Suppressor macrophage treated with lipopolysaccharide for 1 hour (primary cell): ENCODE results near the gene IQCF2.
"Not testable (repeated sequence)": the region's sequence is repeated elsewhere in the genome, so short reads cannot be mapped to it uniquely, and the experiment has no call there.

Experiments
- DNase-seq, 3 donors: peaks; one replicate each; pipeline ENCODE4 v3.0.0-alpha.2; 2020 to 2022

The IQCF2 gene

GRCh38 chr3:51886447-51886846, 25.0 kb downstream of the IQCF2 start:
- no peak for DNase-seq

- no peak for DNase-seq
Observed at GRCh38 chr3:51887620-51888019, 26.2 kb downstream of the IQCF2 start.

GRCh38 chr3:51888463-51889105, 27.2 kb downstream of the IQCF2 start:
- DNase-seq, result no peak

GRCh38 chr3:51891242-51892039, 30.0 kb downstream of the IQCF2 start:
- no peak for DNase-seq

GRCh38 chr3:51894391-51894790, 33.0 kb downstream of the IQCF2 start:
- DNase-seq, result no peak

GRCh38 chr3:51894939-51895338, 33.5 kb downstream of the IQCF2 start:
- no peak for DNase-seq

- DNase-seq, result no peak
Observed at GRCh38 chr3:51896607-51897305, 35.3 kb downstream of the IQCF2 start.

- DNase-seq, result no peak
Observed at GRCh38 chr3:51897391-51897790, 36.0 kb downstream of the IQCF2 start.

GRCh38 chr3:51900043-51900442, 38.6 kb downstream of the IQCF2 start:
- DNase-seq, result not testable (repeated sequence)

- DNase-seq, result not testable (repeated sequence)
Observed at GRCh38 chr3:51902361-51902760, 40.9 kb downstream of the IQCF2 start.

- DNase-seq, result no peak
Observed at GRCh38 chr3:51904034-51904823, 42.8 kb downstream of the IQCF2 start.

GRCh38 chr3:51908026-51908425, 46.6 kb downstream of the IQCF2 start:
- DNase-seq, result no peak
